Activated CD8-positive, alpha-beta memory T cell treated with anti-CD3 and anti-CD28 coated beads for 4 hours (primary cell): ENCODE data around the gene F11.
"Not testable (repeated sequence)": the region's sequence is repeated elsewhere in the genome, so short reads cannot be mapped to it uniquely, and the experiment has no call there.

ENCODE experiments used
- DNase-seq, 2 donors: peaks; one replicate each; pipeline ENCODE4 v3.0.0-alpha.2; 2020; ENCODE audit warnings: low read depth in 2 of 2

F11 gene

GRCh38 chr4:186265683-186266652 is at the start of gene F11:
F11 (plus strand) TSS chr4:186266189; CDS start chr4:186267137, 948 bp downstream.
- DNase-seq, result no peak

- DNase-seq, result no peak
These were observed 49.4 kb upstream of the F11 start for GRCh38 chr4:186216465-186217024.

GRCh38 chr4:186217733-186218293 is 48.2 kb upstream of the F11 start:
- DNase-seq, result no peak

GRCh38 chr4:186221624-186222023 is 44.4 kb upstream of the F11 start:
- no peak for DNase-seq

DNA sequence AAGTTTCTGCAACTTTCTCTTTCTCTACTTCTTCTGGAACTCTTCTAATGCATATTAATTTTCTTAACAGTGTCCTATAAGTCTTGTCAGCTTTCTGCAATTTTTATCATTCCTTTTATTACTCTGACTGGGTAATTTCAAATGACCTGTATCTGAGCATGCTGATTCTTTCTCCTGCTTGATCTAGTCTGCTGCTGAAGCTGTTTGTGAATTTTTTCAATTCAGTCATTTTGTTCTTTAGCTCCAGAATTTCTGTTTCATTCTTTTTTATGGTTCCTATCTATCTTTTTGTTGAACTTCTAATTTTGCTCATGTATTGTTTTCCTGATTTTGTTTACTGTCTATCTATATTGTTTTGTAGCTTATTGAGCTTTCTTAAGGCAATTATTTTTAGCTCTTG is 40.1 kb upstream of the F11 start:
- no peak for DNase-seq

GRCh38 chr4:186226521-186227189 is 39.3 kb upstream of the F11 start:
- no peak for DNase-seq

DNA sequence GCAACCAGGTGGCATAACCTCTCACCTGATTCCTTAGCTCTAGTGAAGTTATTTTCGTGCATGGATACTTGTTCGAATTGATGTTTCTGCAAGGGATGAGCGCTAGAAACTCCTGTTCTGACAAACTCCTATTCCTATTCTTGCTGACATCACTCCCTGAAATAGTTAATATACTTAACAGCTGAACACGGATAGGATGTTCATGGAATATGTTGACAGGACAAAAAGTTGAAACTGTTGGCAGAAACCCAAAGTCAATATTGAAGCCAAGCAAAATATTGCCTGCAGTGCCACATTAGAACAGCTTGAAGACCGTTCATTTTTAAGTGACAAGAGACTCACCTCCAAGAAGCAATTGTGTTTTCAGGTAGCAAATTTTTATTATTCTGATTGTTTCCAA is 38.8 kb upstream of the F11 start, which contains the start of gene KLKB1:
Gene KLKB1 (plus strand): TSS at position 287 of the 400 bp plus-strand sequence. CDS start 689 bp downstream, outside the sequence.
- DNase-seq, result no peak

DNA sequence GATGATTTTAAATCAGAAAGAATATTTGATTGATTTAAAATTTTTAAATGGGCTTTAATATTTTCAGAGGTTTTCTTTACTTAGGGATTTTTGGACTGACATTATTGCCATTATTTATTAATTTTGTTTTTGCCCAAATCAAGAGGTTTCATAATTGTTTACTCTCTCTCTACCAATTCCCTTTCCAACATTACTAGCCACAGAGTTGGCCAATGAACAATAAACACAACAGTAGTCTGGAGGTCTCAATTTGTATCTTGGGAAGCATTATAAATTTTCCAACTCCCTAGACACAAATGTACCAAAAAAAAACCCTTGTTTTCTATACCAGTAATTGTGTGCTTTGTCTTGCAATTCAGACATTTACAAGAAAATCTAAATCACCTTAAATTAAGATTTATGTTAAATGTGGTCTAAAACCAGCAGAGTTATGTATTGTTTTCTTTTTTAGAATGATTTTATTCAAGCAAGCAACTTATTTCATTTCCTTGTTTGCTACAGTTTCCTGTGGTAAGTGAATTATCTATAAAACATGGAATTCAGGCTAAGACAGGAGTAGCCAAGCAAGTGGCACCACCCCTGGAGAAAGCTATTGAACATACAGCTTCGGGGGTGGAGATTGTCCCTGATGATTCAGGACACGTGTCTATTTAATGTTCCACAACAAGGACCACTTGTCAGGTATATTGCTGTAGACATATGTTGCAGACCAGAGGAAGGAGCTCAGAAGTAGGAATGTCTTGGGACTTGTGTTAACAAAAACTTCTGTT is 38.1 kb upstream of the F11 start:
- DNase-seq, result no peak

GRCh38 chr4:186228514-186228894 is 37.5 kb upstream of the F11 start:
- no peak for DNase-seq

DNA sequence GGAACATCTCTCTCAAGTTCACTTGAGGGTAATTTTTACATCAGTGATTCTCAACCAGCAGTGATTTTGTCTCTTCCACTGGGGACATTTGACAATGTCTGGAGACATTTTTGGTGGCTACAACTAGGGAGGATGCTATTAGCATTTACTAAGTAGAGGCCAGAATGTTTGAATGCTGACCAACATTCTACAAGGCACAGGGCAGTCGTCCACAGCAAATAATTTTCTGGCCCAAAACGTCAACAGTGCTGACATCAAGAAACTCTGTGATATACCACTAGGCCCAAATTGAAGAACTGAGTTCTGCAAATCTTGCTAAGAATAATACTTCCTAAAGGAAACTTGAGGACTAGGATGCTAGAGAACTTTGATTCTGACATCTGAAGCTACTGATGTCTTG is 31.6 kb upstream of the F11 start:
- DNase-seq, result no peak

- DNase-seq, result no peak
These were observed 29.9 kb upstream of the F11 start for GRCh38 chr4:186236126-186236525.

- DNase-seq, result no peak
These were observed 25.5 kb upstream of the F11 start for GRCh38 chr4:186240452-186240847.

GRCh38 chr4:186240848-186241491 is 25.0 kb upstream of the F11 start:
- DNase-seq, result no peak

- no peak for DNase-seq
These were observed 24.4 kb upstream of the F11 start for GRCh38 chr4:186241616-186242015.

- not testable (repeated sequence) for DNase-seq
These were observed 24.0 kb upstream of the F11 start for GRCh38 chr4:186242031-186242430.

- DNase-seq, result no peak
These were observed 22.7 kb upstream of the F11 start for GRCh38 chr4:186243331-186243730.

- no peak for DNase-seq
These were observed 21.2 kb upstream of the F11 start for GRCh38 chr4:186244835-186245234.

GRCh38 chr4:186247062-186247752 is 18.8 kb upstream of the F11 start:
- not testable (repeated sequence) for DNase-seq

- DNase-seq, result no peak
These were observed 17.3 kb upstream of the F11 start for GRCh38 chr4:186248643-186249042.
